OCI-LY7 (cell line): ENCODE data around the gene TOR1AIP1. TPM values are rescaled to one million over a fixed set of nuclear protein-coding genes. Genes with fewer than 3 reads are reported as not detected.

Source experiments
- BruUV-seq: library from RNA; stranded (reverse); fragments of 400-500 nt; replicated peaks from 2 replicates; lab custom pipeline; 2021; lab: Mats Ljungman, UMichigan
- CTCF ChIA-PET: fragments of 300-600 bp; sonication (Branson Sonifier 250); formaldehyde crosslinking; loops from one replicate; lab custom pipeline; 2022; ENCODE audit warnings: antibody characterized with exemption; ENCODE audit not compliant: unreplicated experiment; lab: Charles Lee
- POLR2A ChIA-PET: fragments of 300-600 bp; sonication (Branson Sonifier 250); formaldehyde crosslinking; loops from one replicate; lab custom pipeline; 2022; ENCODE audit warnings: antibody characterized with exemption; lab: Charles Lee
- DNase-seq: peaks from one replicate; pipeline ENCODE4 v3.0.0-alpha.2; 2015; ENCODE audit warnings: low spot score
- H2AFZ ChIP-seq: fragments of 200-600 bp; sonication (generic), shearing (Covaris generic); 2 replicates; pipeline ENCODE4 v1.6.1; 2014; ENCODE audit warnings: mild to moderate bottlenecking, antibody characterized with exemption, low read length, moderate library complexity
- H3K27ac ChIP-seq: fragments of 200-600 bp; sonication (generic); 2 replicates; pipeline ENCODE4 v1.5.1; 2014; ENCODE audit warnings: mixed run types, low read depth, mild to moderate bottlenecking, moderate library complexity, low read length, inconsistent platforms; ENCODE audit not compliant: poor library complexity, severe bottlenecking
- H3K36me3 ChIP-seq: fragments of 200-600 bp; sonication (generic); 2 replicates; pipeline ENCODE4 v1.6.1; 2014; ENCODE audit warnings: mild to moderate bottlenecking, antibody characterized with exemption, low read length, moderate library complexity, mixed read lengths; ENCODE audit not compliant: insufficient read depth
- H3K4me1 ChIP-seq: fragments of 200-600 bp; sonication (generic); 2 replicates; pipeline ENCODE4 v1.5.1; 2014; ENCODE audit warnings: mild to moderate bottlenecking, low read length; ENCODE audit not compliant: insufficient read depth, poor library complexity, severe bottlenecking
- H3K4me2 ChIP-seq: fragments of 200-600 bp; sonication (generic); 2 replicates; pipeline ENCODE4 v1.6.1; 2014; ENCODE audit warnings: mild to moderate bottlenecking, low read length
- H3K4me3 ChIP-seq: fragments of 200-600 bp; sonication (generic); 2 replicates; pipeline ENCODE4 v1.5.1; 2014; ENCODE audit warnings: mild to moderate bottlenecking, low read depth, low read length; ENCODE audit not compliant: poor library complexity, severe bottlenecking
- H3K79me2 ChIP-seq: fragments of 200-600 bp; sonication (generic); 2 replicates; pipeline ENCODE4 v1.6.1; 2016; ENCODE audit warnings: low read depth, mild to moderate bottlenecking, low read length, moderate library complexity, mixed read lengths; ENCODE audit not compliant: insufficient read depth
- H3K9me2 ChIP-seq: fragments of 200-600 bp; sonication (generic); 2 replicates; pipeline ENCODE4 v1.6.1; 2016; ENCODE audit warnings: mild to moderate bottlenecking, low read length, mixed read lengths; ENCODE audit not compliant: insufficient read depth
- H3K9me3 ChIP-seq: fragments of 200-600 bp; sonication (generic); 2 replicates; pipeline ENCODE4 v1.6.1; 2014; ENCODE audit warnings: mild to moderate bottlenecking, mixed run types, low read length, mixed read lengths
- H4K20me1 ChIP-seq: fragments of 200-600 bp; sonication (generic); 2 replicates; pipeline ENCODE4 v1.6.1; 2014; ENCODE audit warnings: mild to moderate bottlenecking, antibody characterized with exemption, low read length, moderate library complexity, mixed read lengths; ENCODE audit not compliant: insufficient read depth
- EZH2phosphoT487 ChIP-seq: fragments of 200-600 bp; sonication (generic); IDR thresholded peaks from 2 replicates; pipeline ENCODE4 v1.6.1; 2018; ENCODE audit warnings: low read depth, borderline replicate concordance, mild to moderate bottlenecking, mixed run types, antibody characterized with exemption, low read length, moderate library complexity, mixed read lengths
- intact Hi-C: fragments of 100-400 bp; cut with micrococcal nuclease; formaldehyde crosslinking; loops from one replicate; pipeline ENCODE4 v1.10.0; 2022; ENCODE audit not compliant: unreplicated experiment
- total RNA-seq, 2 experiments: library from RNA; depleted of rRNA in 1 of 2; stranded (reverse); fragments of >200 nt in 1 of 2; shearing (Covaris generic) in 1 of 2; gene quantifications; 2 replicates each; pipeline ENCODE4 v1.2.3, GENCODE V29; 2014 to 2022
- TF ChIP-seq, protein P1 (sequence below): fragments of 200-600 bp; sonication (generic); conservative IDR thresholded peaks from 2 replicates; pipeline ENCODE4 v1.5.1; 2014; ENCODE audit warnings: mild to moderate bottlenecking, antibody characterized with exemption, low read length, moderate library complexity, mixed read lengths

Gene TOR1AIP1
- total RNA-seq, 2 experiments from 2014 or later: 11.0 to 14.5 TPM

- Histone ChIP-seq H3K9me3 (no peaks in the 10 kb centered on the region), H3K4me1 (peaks cover 45% of the 10 kb centered on the region), H3K36me3 (peaks cover 35% of the 10 kb centered on the region), H3K4me2 (peak within 1 kb of the TSS; percentile 77), H3K4me3 (peak within 1 kb of the TSS; percentile 79), H3K9me2 (no peaks in the 10 kb centered on the region), H2AFZ (peak within 1 kb of the TSS; percentile 92), H4K20me1 (peaks cover 11% of the 10 kb centered on the region), H3K79me2 (peaks cover 55% of the 10 kb centered on the region), H3K27ac (peak within 1 kb of the TSS; percentile 38)
- ChIA-PET POLR2A (interaction anchor here (0.6 to 1.0 kb wide), 8 partner anchors 10 to 1302 kb away, joined by 3 to 6 read pairs (median 4); no protein-coding TSS in a partner anchor), CTCF (no interaction called here)
- peak; percentile 91 for DNase-seq
- no peak for TF ChIP-seq EZH2phosphoT487
- TF ChIP-seq, protein P1, sequence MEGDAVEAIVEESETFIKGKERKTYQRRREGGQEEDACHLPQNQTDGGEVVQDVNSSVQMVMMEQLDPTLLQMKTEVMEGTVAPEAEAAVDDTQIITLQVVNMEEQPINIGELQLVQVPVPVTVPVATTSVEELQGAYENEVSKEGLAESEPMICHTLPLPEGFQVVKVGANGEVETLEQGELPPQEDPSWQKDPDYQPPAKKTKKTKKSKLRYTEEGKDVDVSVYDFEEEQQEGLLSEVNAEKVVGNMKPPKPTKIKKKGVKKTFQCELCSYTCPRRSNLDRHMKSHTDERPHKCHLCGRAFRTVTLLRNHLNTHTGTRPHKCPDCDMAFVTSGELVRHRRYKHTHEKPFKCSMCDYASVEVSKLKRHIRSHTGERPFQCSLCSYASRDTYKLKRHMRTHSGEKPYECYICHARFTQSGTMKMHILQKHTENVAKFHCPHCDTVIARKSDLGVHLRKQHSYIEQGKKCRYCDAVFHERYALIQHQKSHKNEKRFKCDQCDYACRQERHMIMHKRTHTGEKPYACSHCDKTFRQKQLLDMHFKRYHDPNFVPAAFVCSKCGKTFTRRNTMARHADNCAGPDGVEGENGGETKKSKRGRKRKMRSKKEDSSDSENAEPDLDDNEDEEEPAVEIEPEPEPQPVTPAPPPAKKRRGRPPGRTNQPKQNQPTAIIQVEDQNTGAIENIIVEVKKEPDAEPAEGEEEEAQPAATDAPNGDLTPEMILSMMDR: no peak
- intact Hi-C loops: no loop called here
- BruUV-seq: no TSS peak
These were observed 4.4 kb upstream of the TOR1AIP1 start, which contains the start of gene TOR1AIP2 for GRCh38 chr1:179877586-179878265. Gene TOR1AIP2, minus strand, starts transcription at chr1:179877803. Its CDS starts 25,138 bp downstream, at chr1:179852665.

DNA sequence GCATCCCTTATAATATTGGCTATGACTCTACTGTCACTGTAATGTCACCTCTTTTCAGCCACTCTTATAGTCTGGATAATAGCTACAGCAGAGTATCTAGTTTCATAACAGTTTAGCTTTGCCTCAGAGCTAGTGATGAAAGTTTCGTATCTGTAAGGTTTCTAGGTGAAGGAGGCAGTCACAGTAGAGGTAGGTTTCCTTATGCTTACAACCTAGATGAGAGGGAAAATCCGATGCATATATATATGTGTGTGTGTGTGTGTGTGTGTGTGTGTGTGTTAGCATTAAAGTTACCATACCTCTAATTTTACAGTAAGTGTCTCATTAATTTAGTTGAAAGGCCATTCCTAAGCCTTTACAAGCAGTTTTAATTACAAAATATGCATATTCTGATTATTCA is 2.3 kb upstream of the TOR1AIP1 start:
- no peak for DNase-seq
- intact Hi-C loops: loop anchor here (5.0 kb wide), 2 partner anchors 623 to 847 kb away; partner anchors contain the start of gene ACBD6
- H3K4me3 ChIP-seq: no peak overlapping the region
- no peak overlapping the region for H3K27ac ChIP-seq
- no peaks in the 10 kb centered on the region for H3K9me3 ChIP-seq
- peaks cover 37% of the 10 kb centered on the region for H3K79me2 ChIP-seq
- ChIA-PET POLR2A (no interaction called here), CTCF (no interaction called here)
- H3K4me2 ChIP-seq: no peak overlapping the region
- H3K36me3 ChIP-seq: peaks cover 17% of the 10 kb centered on the region
- no TSS peak for BruUV-seq
- peaks cover 11% of the 10 kb centered on the region for H4K20me1 ChIP-seq
- no peak overlapping the region for H2AFZ ChIP-seq
- peaks cover 41% of the 10 kb centered on the region for H3K4me1 ChIP-seq
- TF ChIP-seq, protein P1: no peak
- no peak for TF ChIP-seq EZH2phosphoT487
- H3K9me2 ChIP-seq: no peaks in the 10 kb centered on the region
